Mucosa of descending colon (tissue), 3 donors: ENCODE measurements around the gene GPATCH2. TPM values are rescaled to one million over a fixed set of nuclear protein-coding genes. Genes with fewer than 3 reads are reported as not detected.

Source experiments
- ATAC-seq: fragments of 200-7000 bp; cut with Tn5 transposase; one replicate; pipeline ENCODE4 v1.9.1; 2020; ENCODE audit warnings: mild to moderate bottlenecking, moderate library complexity
- DNase-seq, 3 donors: peaks; one replicate each; pipeline ENCODE4 v3.0.0-alpha.2; 2020
- H3K36me3 ChIP-seq: fragments of 200-600 bp; one replicate; pipeline ENCODE4 v1.8.0; 2021; ENCODE audit warnings: low read depth, mild to moderate bottlenecking
- H3K4me1 ChIP-seq: fragments of 200-600 bp; one replicate; pipeline ENCODE4 v1.8.0; 2021; ENCODE audit warnings: low read depth, mild to moderate bottlenecking
- H3K4me3 ChIP-seq: fragments of 200-600 bp; one replicate; pipeline ENCODE4 v1.8.0; 2021; ENCODE audit warnings: mild to moderate bottlenecking
- H3K9me3 ChIP-seq: fragments of 200-600 bp; one replicate; pipeline ENCODE4 v1.8.0; 2021; ENCODE audit warnings: mild to moderate bottlenecking
- intact Hi-C, 2 donors: fragments of 100-400 bp; cut with DNase I in 1 of 2; cut with micrococcal nuclease in 1 of 2; formaldehyde crosslinking; loops; one replicate each; pipeline versions ENCODE4 v1.11.0 to v1.11.1; 2022; cut with DNase I, micrococcal nuclease
- total RNA-seq, 3 donors: library from RNA; stranded (reverse); fragmentation: NEBNext Ultra II Directional in 2 of 3; extraction: Animal tissue kit (Norgen Biotek cat#: 25700) in 2 of 3; gene quantifications; one replicate each; pipeline versions ENCODE4 v1.2.1 to v1.2.4, GENCODE V29; 2021 to 2023
- TF ChIP-seq, protein P1 (sequence below): fragments of 200-600 bp; IDR thresholded peaks from one replicate; pipeline ENCODE4 v1.8.0; 2022; ENCODE audit warnings: antibody characterized with exemption, mild to moderate bottlenecking
- donor health status: DM: no; HTN: no; CAD: no; lungs with moderate emphysema.
- donor health status: DM: no; HTN: no; CAD: no.
- donor health status: DM: no; HTN: yes; CAD: no.

The GPATCH2 gene
- total RNA-seq, 3 donors from 2014 or later = 13.2 to 15.2 (median 13.2) TPM

DNA sequence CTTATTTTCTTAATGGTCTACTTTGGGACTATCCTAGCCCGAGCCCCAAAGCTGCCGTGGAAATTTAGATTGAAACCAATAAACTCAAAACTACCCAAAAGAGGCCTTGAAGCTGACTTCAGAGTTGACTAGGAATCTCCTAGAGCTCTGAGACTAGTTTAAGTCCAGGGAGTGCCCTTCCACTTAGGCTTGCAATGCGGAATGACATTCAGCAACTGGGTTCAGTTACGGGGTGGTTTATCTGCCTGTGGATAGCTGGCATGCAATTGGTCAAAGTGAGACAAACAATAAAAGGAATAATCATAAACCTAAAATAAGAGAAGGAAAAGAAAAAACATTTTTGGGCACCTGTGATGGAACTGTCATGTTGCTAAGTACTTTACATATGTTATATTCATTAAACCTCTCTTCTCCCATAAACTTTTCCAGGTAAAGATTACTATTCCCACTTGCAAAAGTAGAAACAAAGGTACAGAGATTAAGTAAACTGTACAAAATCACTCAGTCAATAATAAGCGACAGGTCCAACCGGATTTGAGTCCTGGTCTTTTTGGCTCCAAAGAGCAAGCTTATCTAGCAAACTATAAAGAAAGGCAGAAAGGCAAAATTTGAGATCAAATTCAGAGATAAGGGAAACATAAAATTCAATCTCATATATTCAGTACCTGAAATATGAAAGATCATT, 56.5 kb downstream of the GPATCH2 start:
- TF ChIP-seq, protein P1, sequence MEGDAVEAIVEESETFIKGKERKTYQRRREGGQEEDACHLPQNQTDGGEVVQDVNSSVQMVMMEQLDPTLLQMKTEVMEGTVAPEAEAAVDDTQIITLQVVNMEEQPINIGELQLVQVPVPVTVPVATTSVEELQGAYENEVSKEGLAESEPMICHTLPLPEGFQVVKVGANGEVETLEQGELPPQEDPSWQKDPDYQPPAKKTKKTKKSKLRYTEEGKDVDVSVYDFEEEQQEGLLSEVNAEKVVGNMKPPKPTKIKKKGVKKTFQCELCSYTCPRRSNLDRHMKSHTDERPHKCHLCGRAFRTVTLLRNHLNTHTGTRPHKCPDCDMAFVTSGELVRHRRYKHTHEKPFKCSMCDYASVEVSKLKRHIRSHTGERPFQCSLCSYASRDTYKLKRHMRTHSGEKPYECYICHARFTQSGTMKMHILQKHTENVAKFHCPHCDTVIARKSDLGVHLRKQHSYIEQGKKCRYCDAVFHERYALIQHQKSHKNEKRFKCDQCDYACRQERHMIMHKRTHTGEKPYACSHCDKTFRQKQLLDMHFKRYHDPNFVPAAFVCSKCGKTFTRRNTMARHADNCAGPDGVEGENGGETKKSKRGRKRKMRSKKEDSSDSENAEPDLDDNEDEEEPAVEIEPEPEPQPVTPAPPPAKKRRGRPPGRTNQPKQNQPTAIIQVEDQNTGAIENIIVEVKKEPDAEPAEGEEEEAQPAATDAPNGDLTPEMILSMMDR = no peak
- H3K4me1 ChIP-seq = peaks cover 4% of the 10 kb centered on the region
- no peaks in the 10 kb centered on the region for H3K9me3 ChIP-seq
- DNase-seq = peak in 1 of 3 donors; percentile 47
- ATAC-seq = peak; percentile 72
- intact Hi-C loops = no loop called here
- H3K36me3 ChIP-seq = no peaks in the 10 kb centered on the region
- H3K4me3 ChIP-seq = no peak overlapping the region

DNA sequence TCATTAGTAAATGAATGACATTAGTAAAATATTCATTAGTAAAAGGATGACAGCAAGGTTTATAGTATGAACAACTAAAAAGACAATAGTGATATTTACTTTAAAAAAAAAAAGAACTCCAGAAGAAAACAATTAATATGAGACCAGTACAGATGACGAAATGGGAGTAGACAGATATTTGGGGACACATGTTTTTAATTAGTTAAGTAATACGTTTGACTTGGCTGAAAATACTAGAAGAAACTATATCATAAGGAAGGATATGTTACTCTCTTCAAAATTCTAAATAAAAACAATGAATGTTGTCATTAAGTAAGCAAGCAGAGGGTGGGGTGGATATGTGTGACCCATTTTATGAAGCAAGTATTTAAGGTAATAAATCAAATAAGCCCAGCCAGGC, 61.9 kb downstream of the GPATCH2 start:
- TF ChIP-seq, protein P1 = no peak
- Histone ChIP-seq H3K4me1 (peaks cover 2% of the 10 kb centered on the region), H3K36me3 (no peaks in the 10 kb centered on the region), H3K9me3 (no peaks in the 10 kb centered on the region), H3K4me3 (no peak overlapping the region)
- no peak for ATAC-seq
- no peak for DNase-seq
- intact Hi-C loops = no loop called here

DNA sequence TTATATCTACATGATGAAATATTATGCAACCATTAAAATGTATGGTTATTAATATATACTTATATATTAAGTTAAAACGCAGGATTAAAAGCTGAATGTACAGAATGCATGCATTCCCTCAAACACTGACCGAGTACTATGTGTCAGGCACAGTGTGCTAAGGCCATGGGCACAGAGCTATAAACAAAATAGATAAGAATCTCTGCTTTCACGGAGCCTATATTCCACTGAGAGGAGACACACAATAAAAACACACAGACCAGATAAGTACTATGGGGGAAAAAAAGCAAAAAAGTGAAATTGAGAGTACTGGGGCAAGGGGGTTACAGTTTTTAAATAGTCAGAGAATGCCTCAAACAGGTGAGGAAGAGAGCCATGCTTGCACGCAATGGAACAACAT, 62.7 kb downstream of the GPATCH2 start:
- no peaks in the 10 kb centered on the region for H3K36me3 ChIP-seq
- intact Hi-C loops = no loop called here
- H3K4me3 ChIP-seq = no peak overlapping the region
- no peaks in the 10 kb centered on the region for H3K9me3 ChIP-seq
- ATAC-seq (no peak), DNase-seq (no peak)
- TF ChIP-seq, protein P1 = no peak
- no peaks in the 10 kb centered on the region for H3K4me1 ChIP-seq

DNA sequence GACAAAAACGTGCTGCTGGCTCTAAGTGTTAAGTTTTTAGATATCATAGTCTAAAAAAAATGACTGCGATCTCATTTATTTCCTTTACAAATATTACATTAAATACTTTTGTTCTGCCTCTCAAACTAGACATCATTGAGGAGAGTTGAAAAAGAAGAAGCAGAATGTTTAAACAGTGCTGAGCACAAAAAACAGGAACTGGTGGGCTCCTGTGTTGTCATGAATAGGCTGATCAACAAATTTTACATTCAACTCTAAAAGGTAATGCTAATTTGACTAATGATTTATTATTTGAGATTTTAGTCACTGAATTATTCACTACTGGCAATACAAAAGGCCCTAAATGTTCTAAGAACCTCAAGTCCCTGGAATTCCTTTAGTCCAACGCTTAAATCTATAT, 66.1 kb downstream of the GPATCH2 start:
- no peak for DNase-seq
- TF ChIP-seq, protein P1 = no peak
- no peak overlapping the region for H3K4me3 ChIP-seq
- H3K9me3 ChIP-seq = no peaks in the 10 kb centered on the region
- H3K36me3 ChIP-seq = no peaks in the 10 kb centered on the region
- intact Hi-C loops = no loop called here
- no peak for ATAC-seq
- H3K4me1 ChIP-seq = no peaks in the 10 kb centered on the region

DNA sequence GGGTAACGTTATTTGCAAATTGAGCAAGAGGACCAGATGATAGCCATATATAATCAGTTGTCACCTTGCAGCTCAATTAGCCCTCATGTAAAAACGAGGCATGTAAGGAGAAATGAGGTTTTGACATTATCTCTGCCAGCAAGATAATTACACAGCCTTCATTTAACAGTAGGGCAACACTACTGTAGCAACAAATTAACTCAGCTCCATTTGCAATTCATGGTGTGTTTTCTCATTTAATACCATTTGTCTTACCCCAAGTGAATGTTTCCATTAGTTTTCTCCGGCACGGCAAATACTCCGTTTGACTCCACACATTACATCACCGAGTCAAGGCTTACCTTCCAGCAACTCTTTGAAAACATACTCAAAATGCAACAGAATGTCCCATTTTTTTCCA, 66.7 kb downstream of the GPATCH2 start:
- TF ChIP-seq, protein P1 = no peak
- H3K4me3 ChIP-seq = no peak overlapping the region
- ATAC-seq = no peak
- H3K9me3 ChIP-seq = no peaks in the 10 kb centered on the region
- no peak for DNase-seq
- no peaks in the 10 kb centered on the region for H3K36me3 ChIP-seq
- intact Hi-C loops = no loop called here
- no peaks in the 10 kb centered on the region for H3K4me1 ChIP-seq

DNA sequence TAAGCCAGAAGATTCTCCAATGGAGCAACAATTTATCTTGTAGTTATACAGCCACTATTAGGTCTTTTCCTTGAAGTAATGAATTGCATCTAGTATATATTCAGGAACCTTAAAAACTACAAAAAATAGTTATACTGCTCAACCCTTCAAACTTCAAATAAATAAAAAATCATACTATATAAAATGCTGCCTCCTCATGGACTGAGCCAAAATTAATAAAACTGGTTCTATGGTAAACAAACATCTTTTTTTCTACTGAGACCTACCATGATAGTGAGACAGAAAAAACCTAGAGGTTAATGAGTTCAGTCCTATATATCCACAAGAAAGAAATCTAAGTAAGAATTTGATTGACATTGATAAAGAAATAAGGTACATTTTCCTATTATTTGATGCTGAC, 67.7 kb downstream of the GPATCH2 start:
- ATAC-seq = no peak
- Histone ChIP-seq H3K4me3 (no peak overlapping the region), H3K9me3 (no peaks in the 10 kb centered on the region), H3K4me1 (no peaks in the 10 kb centered on the region), H3K36me3 (no peaks in the 10 kb centered on the region)
- intact Hi-C loops = no loop called here
- TF ChIP-seq, protein P1 = no peak
- no peak for DNase-seq
